HCT116 (cell line): Measurements from ENCODE around the gene VDAC1.
"Not testable (repeated sequence)": the region's sequence is repeated elsewhere in the genome, so short reads cannot be mapped to it uniquely, and the experiment has no call there.

ENCODE experiments used
- CTCF ChIP-seq, 3 experiments: fragments of 200-600 bp in 1 of 3; sonication (generic) in 1 of 3; IDR thresholded peaks in 2 of 3; conservative IDR thresholded peaks in 1 of 3; 2 replicates each; pipeline ENCODE4 v1.5.1; 2012 to 2017; ENCODE audit warnings: low read depth in 2 of 3, low read length in 2 of 3, antibody characterized with exemption in 1 of 3, borderline replicate concordance in 1 of 3, control low read depth in 1 of 3, mild to moderate bottlenecking in 1 of 3, mixed read lengths in 1 of 3, mixed run types in 1 of 3, moderate library complexity in 1 of 3; ENCODE audit not compliant: insufficient read depth in 1 of 3
- EZH2phosphoT487 ChIP-seq: fragments of 200-600 bp; IDR thresholded peaks from 2 replicates; pipeline ENCODE4 v1.6.1; 2018; ENCODE audit warnings: antibody characterized with exemption, borderline replicate concordance
- MAX ChIP-seq: IDR thresholded peaks from 2 replicates; pipeline ENCODE4 v1.6.1; 2012
- SIN3A ChIP-seq: IDR thresholded peaks from 2 replicates; pipeline ENCODE4 v1.6.1; 2012; ENCODE audit warnings: low read depth
- YY1 ChIP-seq: IDR thresholded peaks from 2 replicates; pipeline ENCODE4 v1.6.1; 2011; ENCODE audit warnings: low read length, low read depth, moderate library complexity, mild to moderate bottlenecking; ENCODE audit not compliant: insufficient replicate concordance; ENCODE audit errors: extremely low read depth
- ZFX ChIP-seq: fragments of 450-650 bp; IDR thresholded peaks from 2 replicates; pipeline ENCODE4 v1.6.1; 2017
- ZNF274 ChIP-seq: fragments of 200-500 bp; sonication (Bioruptor generic); IDR thresholded peaks from 2 replicates; pipeline ENCODE4 v1.6.1; 2014; ENCODE audit warnings: mild to moderate bottlenecking, low read depth, low read length, inconsistent platforms

GRCh38 chr5:133975546-133975945 is 29.2 kb downstream of the VDAC1 start:
- not testable (repeated sequence) for TF ChIP-seq CTCF (IDR thresholded peaks at IDR 0.05 in 2 of 3, conservative IDR thresholded peaks at IDR 0.05 in 1 of 3; ENCODE audit: borderline replicate concordance in 1 of 3, insufficient read depth in 1 of 3, low read depth in 2 of 3, low read length in 2 of 3); MAX; YY1; EZH2phosphoT487; ZNF274; SIN3A; ZFX
